ENCODE data around the gene PRKD1. TPM values are rescaled to one million over a fixed set of nuclear protein-coding genes. Genes with fewer than 3 reads are reported as not detected.

PRKD1 gene
- total RNA-seq, 1 experiment from 2014 or later, result 2.7 TPM

DNA sequence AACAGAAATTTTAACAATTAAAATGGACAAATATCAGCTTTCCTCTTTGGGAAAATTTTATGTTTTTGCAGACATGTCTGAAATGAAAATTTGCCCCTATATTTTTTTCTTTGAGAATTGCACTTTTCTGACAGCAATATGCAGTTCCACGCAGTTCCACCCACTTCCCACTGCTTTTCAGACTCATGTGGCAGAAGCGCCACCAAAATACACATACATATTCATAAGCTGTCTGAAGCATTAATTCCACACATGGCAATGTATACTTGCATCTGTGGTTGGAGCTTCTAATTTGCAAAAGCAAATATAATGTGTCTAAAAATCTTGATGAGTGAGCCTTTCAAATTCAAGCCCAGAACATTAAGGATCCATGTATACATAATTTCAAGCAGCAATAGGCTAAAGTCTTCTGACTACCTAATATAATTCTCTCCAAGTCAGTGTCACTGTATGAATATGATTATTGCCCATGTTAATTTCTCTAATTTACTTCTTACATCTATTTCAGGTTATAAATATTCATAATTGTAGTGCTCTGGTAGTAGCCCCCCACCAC, 129.5 kb downstream of the PRKD1 start:
- Mint-ChIP-seq H3K27me3 (ENCODE audit: low read depth) (no peaks in the 10 kb centered on the region), H3K36me3 (ENCODE audit: insufficient read depth in 1 of 3, low read depth in 3 of 3) (no peaks in the 10 kb centered on the region), H3K4me1 (peaks cover 10 to 13% of the 10 kb centered on the region in 2 experiments), H3K4me3 (no peak overlapping the region), H3K27ac (no peak overlapping the region), H3K9me3 (no peaks in the 10 kb centered on the region)
- Histone ChIP-seq H4K5ac (ENCODE audit: insufficient read length, low read depth, low read length) (no peak overlapping the region), H3K4me2 (ENCODE audit: insufficient read depth, insufficient read length, low read length) (no peak overlapping the region), H3K9ac (ENCODE audit: extremely low read depth, insufficient read length, low read length) (no peak overlapping the region), H2AK5ac (ENCODE audit: insufficient read length, low read length) (no peak overlapping the region), H2BK15ac (ENCODE audit: low read depth, low read length) (no peak overlapping the region), H3K4me1 (ENCODE audit: insufficient read depth, low read length) (no peaks in the 10 kb centered on the region), H3K23me2 (ENCODE audit: insufficient read length, low read depth, low read length, poor library complexity, severe bottlenecking) (no peaks in the 10 kb centered on the region), H3K79me2 (ENCODE audit: insufficient read depth, low read length) (no peaks in the 10 kb centered on the region), H3K9me3 (ENCODE audit: control insufficient read depth, low read depth, low read length) (no peaks in the 10 kb centered on the region), H2BK20ac (ENCODE audit: low read depth, low read length, poor library complexity, severe bottlenecking) (no peak overlapping the region), H3K79me1 (ENCODE audit: insufficient read depth, low read depth, low read length, poor library complexity, severe bottlenecking) (no peaks in the 10 kb centered on the region), H2AFZ (ENCODE audit: low read length) (no peak overlapping the region), H3K14ac (ENCODE audit: insufficient read depth, low read length) (no peak overlapping the region), H3K23ac (ENCODE audit: insufficient read length, low read depth, low read length) (no peak overlapping the region), H4K91ac (ENCODE audit: insufficient read length, low read depth, low read length) (no peak overlapping the region), H3K27ac (ENCODE audit: insufficient read length, low read depth, low read length) (no peak overlapping the region), H2BK120ac (ENCODE audit: low read depth, low read length, poor library complexity, severe bottlenecking) (no peak overlapping the region), H3K27me3 (ENCODE audit: insufficient read depth, low read length) (no peaks in the 10 kb centered on the region), H3T11ph (ENCODE audit: low read length) (no peak overlapping the region), H3K56ac (ENCODE audit: insufficient read length, low read depth, low read length) (no peak overlapping the region), H4K8ac (replicated peaks; ENCODE audit: insufficient read length, low read depth, low read length) (no peak overlapping the region), H2BK5ac (ENCODE audit: insufficient read length, low read length) (no peak overlapping the region), H2BK12ac (ENCODE audit: insufficient read length, low read depth, low read length) (no peak overlapping the region), H3K4ac (ENCODE audit: low read depth, low read length) (no peak overlapping the region), H3K18ac (ENCODE audit: insufficient read length, low read depth, low read length) (no peak overlapping the region), H4K20me1 (ENCODE audit: control insufficient read depth, insufficient read depth, insufficient read length) (no peaks in the 10 kb centered on the region)
- DNase-seq, result no peak
- TF ChIP-seq, protein P1, sequence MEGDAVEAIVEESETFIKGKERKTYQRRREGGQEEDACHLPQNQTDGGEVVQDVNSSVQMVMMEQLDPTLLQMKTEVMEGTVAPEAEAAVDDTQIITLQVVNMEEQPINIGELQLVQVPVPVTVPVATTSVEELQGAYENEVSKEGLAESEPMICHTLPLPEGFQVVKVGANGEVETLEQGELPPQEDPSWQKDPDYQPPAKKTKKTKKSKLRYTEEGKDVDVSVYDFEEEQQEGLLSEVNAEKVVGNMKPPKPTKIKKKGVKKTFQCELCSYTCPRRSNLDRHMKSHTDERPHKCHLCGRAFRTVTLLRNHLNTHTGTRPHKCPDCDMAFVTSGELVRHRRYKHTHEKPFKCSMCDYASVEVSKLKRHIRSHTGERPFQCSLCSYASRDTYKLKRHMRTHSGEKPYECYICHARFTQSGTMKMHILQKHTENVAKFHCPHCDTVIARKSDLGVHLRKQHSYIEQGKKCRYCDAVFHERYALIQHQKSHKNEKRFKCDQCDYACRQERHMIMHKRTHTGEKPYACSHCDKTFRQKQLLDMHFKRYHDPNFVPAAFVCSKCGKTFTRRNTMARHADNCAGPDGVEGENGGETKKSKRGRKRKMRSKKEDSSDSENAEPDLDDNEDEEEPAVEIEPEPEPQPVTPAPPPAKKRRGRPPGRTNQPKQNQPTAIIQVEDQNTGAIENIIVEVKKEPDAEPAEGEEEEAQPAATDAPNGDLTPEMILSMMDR (conservative IDR thresholded peaks at IDR 0.05), result no peak
- no CpG with 5 or more reads among the region's 2 CpGs for WGBS (ENCODE audit: extremely low coverage, insufficient read length, low lambda C conversion rate)
